KBM-7 (cell line): Measurements from ENCODE around the gene SPPL2A.
"Not testable (repeated sequence)": the region's sequence is repeated elsewhere in the genome, so short reads cannot be mapped to it uniquely, and the experiment has no call there.

ENCODE experiments used
- DNase-seq: peaks from one replicate; pipeline ENCODE4 v3.0.0-alpha.2; 2015
- in situ Hi-C: fragments of 300-500 bp; cut with MboI; formaldehyde crosslinking; loops from 2 replicates; pipeline ENCODE4 v1.14.3; 2020; ENCODE audit warnings: low sequenced_read_pairs, low pct_unique_long_range_greater_than_20kb, mixed read lengths

The SPPL2A gene, protein sequence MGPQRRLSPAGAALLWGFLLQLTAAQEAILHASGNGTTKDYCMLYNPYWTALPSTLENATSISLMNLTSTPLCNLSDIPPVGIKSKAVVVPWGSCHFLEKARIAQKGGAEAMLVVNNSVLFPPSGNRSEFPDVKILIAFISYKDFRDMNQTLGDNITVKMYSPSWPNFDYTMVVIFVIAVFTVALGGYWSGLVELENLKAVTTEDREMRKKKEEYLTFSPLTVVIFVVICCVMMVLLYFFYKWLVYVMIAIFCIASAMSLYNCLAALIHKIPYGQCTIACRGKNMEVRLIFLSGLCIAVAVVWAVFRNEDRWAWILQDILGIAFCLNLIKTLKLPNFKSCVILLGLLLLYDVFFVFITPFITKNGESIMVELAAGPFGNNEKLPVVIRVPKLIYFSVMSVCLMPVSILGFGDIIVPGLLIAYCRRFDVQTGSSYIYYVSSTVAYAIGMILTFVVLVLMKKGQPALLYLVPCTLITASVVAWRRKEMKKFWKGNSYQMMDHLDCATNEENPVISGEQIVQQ

DNA sequence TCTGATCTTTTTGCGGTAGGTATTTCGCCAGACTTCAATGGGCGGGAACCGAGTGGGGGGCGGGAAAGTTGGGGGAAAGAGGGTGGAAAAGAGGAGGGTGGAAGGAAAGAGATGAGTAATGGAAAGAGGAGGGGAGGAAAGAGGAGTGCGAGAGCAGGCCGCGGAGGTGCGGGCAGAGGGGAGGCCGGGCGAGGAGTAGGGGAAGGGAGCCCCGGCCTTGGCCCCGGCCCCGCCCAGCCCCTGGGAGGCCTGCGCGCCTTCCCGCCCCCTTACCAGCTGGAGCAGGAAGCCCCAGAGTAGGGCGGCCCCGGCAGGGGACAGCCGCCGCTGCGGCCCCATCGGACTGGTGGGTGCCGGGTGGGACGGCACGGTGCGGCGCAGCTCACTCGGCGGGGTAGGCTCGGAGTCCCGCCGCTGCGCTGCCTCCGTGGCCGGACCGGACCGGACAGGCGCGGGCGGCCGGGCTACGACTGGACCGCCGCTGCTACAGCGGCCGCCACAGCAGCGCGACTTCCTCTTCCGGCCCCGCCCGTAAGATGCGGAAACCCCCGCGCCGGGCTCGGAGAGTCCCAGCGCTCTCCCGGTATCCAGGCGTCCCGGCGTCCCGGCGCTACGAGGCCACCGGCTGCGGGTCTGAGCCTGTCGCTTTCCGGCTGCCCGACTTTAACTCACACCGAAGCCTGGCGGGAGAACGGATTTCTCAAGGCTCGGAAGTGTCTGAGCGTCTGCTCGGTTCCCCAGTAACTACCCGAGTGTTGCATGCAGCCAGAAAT is at the start of gene SPPL2A:
Gene SPPL2A, minus strand, starts transcription at position 512 of the 773 bp plus-strand sequence. Its CDS starts 173 bp downstream, at position 339.
- in situ Hi-C loops = no loop called here
- peak; percentile 90 for DNase-seq

DNA sequence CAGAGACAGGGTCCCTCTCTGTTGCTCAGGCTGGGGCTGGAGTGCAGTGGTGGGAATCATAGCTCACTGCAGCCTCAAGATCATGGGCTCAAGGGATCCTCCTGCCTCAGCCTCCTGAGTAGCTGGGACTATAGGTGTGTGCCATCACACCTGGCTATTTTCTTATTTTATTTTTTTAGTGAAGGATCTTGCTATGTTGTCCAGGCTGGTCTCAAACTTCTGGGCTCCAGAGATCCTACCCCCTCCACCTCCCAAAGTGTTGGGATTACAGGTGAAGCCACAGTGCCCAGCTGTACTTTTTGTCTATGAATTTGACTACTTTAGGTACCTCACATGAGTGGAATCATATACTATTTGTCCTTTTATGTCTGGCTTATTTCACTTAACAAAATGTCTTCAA is 49.1 kb upstream of the SPPL2A start:
- in situ Hi-C loops = no loop called here
- DNase-seq = no peak

DNA sequence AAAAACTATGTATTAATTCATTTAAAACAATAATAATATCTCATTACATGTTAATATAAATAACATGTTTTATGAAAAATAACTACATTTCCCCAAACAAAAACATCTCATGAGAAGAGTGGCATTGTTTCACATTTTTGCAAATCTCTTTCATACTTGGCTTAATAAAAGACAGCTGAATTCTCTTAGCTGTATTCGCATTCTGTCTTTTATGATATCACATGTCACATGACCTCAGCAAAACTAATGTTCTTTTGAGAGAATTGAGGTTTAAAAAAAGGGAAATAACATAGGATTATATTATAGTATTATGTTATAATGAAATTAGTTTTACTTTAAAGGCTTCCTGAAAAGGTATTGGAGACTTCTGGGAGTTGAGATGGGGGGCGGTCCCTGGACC is 48.4 kb upstream of the SPPL2A start:
- no peak for DNase-seq
- in situ Hi-C loops = no loop called here

DNA sequence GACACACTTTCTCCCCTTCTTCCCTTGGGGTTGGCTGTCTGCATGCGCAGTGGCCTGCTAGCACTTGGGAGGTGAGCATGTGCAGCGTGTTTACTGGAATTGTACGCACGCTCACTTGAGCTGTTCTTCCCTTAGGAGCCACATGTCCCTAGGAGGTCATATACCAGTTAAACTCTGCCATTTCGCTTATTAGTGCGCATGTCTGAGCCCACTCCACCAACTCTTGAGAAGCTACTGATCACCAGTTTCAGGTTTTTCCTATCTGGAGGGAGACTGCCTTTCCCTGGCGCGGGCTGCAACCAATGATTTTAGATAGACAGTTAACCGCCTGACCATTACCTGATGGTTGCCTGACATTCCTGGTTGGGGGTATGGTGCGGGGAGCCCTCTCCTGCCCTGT is 47.6 kb upstream of the SPPL2A start:
- DNase-seq = no peak
- in situ Hi-C loops = no loop called here

DNA sequence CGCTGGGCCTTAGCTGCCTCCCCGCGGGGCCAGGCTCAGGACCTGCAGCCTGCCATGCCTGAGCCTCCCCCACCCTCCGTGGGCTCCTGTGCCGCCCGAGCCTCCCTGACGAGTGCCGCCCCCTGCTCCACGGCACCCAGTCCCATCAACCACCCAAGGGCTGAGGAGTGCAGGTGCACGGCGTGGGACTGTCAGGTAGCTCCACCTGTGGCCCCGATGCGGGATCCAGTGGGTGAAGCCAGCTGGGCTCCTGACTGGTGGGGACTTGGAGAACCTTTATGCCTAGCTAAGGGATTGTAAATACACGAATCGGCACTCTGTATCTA is 46.6 kb upstream of the SPPL2A start:
- DNase-seq, in situ Hi-C loops: not testable (repeated sequence)

DNA sequence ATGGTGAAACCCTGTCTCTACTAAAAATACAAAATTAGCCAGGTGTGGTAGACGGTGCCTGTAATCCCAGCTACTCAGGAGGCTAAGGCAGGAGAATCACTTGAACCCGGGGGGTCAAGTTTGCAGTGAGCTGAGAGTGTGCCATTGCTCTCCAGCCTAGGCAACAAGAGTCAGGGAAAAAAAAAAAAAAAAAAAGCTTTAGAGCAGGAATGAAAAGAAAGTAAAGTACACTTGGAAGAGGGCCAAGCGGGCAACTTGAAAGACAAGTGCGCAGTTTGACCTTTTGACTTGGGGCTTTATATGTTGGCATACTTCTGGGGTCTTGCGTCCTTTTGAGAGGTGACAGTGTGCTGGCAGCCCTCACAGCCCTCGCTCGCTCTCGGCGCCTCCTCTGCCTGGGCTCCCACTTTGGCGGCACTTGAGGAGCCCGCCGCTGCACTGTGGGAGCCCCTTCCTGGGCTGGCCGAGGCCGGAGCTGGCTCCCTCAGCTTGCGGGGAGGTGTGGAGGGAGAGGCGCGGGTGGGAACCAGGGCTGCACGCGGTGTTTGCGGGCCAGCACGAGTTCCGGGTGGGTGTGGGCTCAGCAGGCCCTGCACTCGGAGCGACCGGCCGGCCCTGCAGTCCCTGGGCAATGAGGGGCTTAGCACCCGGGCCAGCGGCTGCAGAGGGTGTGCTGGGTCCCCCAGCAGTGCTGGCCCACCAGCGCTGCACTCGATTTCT is 46.1 kb upstream of the SPPL2A start:
- in situ Hi-C loops, DNase-seq: not testable (repeated sequence)

DNA sequence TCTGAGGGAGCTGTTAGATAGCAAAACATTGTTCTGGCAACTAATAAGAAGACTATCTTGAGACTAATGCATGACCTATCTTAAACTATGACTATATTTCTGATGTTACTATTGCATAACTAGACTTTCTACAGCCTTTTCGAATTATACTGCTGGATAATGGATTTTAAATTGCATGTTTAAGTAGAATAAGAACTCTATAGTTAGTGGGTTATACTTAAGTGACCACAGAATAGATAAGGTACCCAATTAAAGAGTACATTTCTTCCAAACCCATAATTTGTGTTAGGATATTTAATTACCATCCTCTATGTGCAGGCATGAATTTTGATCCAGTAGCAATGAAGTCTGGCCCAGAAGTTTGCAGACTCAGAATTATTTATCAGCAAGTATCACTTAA is 44.6 kb upstream of the SPPL2A start:
- no peak for DNase-seq
- in situ Hi-C loops = no loop called here

DNA sequence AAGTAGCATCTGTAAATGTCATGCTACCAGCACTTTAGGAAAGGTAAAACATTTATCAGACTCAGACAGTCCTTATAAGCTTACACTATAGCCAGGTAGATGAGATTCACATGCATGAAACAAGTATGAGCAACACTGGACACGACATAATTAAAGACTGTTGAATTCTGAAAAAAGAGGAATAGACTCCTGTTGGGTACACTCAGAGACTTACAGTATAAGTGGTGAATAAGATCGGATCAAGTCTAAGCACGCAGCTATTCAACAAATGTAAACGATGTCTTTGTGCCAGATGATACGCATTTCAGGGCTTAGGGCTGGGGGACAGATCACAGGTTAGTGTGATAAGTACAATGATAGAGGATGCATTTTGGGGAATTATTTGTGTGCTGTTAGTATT is 43.2 kb upstream of the SPPL2A start:
- in situ Hi-C loops = no loop called here
- DNase-seq = no peak

DNA sequence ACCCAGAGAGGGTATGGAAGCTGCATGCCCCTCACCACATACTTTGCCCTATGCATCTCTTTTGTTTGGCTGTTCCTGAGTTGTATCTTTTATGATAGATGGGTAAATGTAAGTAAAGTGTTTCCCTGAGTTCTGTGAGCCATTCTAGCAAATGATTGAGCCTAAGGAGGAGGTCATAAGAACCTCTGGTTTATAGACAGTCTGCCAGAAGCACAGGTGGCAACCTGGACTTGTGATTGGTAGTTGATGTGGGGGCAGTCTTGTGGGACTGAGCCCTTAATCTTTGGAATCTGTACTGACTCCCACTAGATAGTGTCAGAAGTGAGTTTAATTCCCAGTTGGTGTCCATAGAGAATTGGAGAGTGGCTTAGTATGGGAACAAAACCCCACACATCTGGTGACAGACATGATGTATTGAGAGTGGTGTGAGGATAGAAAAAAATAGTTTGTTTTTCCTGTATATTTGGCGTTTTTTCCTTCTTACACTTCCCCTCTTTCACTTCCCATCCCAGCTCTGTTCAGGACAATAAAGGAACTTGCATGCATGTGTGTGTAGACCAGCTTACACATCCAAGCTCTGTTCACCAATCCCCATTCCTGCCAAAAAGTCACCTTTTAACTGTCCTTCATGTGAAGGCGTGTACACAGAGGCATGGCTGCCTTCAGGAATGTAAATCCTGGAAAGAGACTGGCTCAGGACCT is 38.1 kb upstream of the SPPL2A start:
- no peak for DNase-seq
- in situ Hi-C loops = no loop called here

DNA sequence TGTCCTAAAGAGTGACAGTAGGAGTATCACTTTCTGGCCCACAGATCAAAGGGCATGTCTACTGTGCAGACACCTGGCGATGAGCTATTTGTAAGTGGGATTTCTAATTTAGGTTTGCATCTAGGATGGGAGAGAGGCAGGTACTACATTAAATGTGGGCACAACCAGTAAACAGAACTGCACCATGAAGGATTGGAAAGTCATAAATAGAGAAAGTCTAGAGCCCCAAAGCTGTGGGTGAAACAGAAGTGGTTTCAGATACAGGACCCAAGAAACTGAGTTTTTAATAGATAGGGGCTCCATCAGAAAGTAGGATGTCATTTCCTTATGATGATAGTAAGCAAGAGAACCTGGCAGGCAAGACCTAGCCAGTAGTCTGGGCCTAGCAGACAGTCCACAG is 35.2 kb upstream of the SPPL2A start:
- in situ Hi-C loops = no loop called here

DNA sequence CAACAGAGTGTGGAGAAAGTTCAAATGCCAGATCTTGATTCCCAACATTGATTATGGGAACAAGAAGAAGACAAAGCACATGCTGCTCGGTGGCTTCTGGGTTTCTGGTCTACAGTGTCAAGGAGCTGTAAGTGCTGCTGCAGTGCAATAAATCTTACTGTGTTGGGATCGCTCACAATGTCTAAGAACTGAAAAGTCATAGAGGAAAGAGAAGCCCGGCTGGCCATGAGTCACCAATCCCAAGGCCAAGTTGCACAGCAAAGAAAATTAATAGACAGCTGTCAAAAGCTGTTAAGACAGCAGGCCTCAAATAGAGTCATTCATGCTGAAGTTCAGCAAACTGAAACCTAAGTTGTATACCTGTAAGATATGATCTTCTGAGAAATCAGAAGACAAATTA is 33.2 kb upstream of the SPPL2A start:
- DNase-seq = no peak

More for the DNA sequence above, 35.2 kb upstream of the SPPL2A start:
- no peak for DNase-seq

DNA sequence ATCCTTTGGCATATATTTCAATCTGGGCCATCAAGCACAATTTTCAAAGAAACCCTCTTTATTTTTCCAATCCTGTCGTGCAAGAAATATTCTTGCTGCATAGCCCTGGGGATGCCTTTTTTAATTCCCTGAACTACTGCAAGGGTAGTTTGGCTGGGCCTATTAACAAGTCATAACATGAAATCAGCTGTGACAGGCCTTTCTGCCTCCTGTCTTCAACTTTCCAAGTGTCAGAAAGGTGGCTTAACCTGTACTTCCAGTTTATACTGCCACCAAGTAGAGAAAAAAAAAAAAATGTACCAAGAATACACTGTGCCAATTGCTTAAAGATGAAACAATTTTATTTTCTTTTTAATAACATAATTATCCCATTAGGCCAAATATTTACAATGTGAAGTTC is 32.4 kb upstream of the SPPL2A start:
- in situ Hi-C loops = no loop called here
- no peak for DNase-seq

More for the DNA sequence above, 33.2 kb upstream of the SPPL2A start:
- in situ Hi-C loops = no loop called here

DNA sequence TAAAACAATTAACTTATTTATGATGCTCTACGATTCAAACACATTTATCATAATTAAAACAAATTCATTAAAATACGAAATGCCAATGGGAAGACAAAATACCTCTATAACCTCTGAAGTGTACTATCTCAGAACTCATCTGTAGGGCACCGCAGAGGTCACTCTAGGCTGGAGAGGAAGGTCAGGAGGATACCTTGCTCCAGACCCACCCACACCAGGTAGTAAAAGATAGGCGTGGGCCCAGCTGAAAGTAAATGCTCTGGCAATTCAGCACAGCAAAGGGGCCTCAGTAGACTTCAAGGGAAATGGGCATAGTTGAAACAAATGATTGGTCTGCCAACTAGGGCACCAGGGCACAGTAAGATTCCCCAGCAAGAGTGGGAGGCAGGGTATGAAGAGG is 26.0 kb upstream of the SPPL2A start:
- no peak for DNase-seq
- in situ Hi-C loops = no loop called here

DNA sequence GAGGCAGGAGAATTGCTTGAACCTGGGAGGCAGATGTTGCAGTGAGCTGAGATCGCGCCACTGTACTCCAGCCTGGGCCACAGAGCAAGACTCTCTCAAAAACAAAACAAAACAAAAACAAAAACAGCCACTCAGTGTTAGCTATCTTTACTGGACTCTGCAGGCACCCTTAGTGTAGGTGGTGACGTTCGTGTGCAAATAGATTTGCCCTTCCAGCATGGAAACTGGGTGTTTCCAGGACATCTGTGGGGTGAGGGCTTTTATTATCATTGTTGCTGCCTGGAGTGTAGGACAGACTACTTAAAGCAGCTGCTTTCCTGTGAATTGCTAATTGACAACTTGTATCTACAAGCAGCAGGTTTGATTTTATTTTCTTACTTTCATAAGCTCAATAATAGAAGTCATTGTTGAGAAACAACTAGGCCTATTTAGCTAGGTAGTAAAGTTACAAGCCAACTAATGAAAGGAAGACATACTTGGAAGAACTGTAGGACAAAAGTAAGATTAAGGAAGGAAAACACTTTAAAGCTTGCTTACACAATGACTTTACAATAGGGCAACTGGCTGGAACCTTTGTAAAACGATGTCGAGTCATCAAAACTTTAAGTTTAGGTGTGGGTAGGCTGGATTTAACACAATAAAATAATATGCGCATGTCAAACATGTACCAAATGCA is 25.4 kb upstream of the SPPL2A start:
- no peak for DNase-seq
- in situ Hi-C loops = no loop called here

DNA sequence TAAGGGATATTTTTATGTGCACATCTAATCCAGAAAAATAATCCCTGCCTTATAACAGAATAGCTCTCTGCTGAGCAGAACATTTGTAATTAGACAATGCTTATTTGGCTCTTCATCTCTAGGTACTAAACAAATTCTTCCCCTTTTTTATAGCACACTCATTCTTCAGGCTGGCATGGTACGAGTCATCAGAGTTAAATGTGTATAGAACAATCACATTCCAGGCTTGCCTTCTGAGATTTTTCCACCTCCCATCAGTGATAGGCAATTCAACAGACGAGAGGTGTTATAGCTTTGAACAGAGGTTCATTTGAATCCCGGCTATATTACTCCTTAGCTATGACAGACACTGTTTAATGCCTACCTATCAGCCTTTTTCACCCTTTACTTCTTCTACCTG is 21.4 kb upstream of the SPPL2A start:
- no peak for DNase-seq
- in situ Hi-C loops = no loop called here

DNA sequence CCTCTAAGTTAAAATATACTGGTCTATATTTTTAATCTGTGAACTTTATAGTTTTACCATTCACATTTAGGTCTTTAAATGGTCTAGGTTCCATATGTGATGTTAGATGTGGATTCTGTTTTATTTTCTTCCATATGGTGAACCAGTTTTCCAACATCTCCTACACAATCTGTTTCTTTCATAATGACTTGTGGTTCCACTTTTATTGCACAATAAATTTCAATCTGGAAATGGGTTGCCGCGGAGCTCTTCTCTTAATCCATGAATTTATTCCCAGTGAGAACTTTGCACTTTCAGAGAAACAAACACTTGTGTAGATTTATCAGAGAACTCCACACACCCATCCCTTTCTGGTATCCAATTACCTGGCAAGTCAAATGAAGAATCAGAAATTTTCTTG is 20.9 kb upstream of the SPPL2A start:
- DNase-seq = no peak
- in situ Hi-C loops = no loop called here

DNA sequence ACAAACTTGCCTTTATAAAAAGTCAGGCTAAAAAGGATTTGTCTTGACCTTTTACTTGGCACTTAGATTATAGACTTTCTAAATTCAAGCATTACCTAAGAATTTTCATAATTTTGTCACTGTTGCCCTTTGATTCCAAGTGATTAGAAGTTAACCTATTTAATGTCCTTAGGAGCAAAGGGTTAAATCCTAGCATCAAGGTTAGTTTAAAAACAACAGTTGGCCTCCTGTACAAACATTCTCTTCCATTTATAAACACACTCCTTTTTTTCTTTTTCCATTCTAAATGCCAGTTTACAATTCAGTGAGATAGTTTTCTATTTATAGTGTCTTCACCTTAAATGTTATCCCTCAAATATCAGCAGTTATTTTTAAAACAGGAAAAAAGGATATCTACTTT is 18.4 kb upstream of the SPPL2A start:
- in situ Hi-C loops = no loop called here
- DNase-seq = no peak

DNA sequence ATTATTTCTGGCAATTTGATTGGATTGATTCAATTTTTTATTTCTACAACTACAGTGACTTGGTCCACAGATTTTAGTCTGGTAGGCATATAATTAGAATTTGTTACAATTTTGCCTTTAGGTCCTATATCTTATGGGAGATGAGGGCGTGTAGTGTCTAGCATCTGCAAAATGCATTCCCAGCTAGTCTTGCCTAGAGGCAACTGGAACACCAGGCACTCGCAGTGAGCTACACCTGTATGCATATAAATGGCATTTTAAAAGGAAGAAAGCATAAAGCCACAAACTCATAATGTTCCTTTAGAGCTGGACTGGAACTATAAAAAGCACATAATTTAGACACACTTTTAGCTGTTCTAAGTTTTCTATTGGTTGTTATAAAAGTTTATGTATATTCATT is 17.9 kb upstream of the SPPL2A start:
- DNase-seq = no peak
- in situ Hi-C loops = no loop called here

DNA sequence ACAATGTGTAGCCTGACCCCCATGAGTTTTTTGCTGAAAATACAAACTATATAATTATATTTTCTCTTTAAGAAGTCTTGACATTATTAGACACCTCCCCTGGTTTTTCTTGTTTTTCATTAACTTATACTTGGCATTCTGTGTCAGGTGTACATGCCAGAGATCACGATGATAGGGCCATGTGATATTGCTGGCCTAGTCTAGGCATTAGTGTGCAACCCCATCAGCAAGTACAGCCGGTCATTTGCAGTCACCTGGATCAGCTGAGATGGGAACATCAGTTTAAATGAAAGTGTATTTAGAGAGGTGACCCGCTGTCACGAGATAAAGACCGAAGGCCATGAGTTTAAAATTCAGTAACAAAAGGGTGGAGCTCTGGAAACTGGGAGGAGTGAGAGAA is 12.6 kb upstream of the SPPL2A start:
- in situ Hi-C loops = no loop called here
- DNase-seq = no peak
